SK-N-SH (cell line): ENCODE results near the gene LPO.

Experiments used
- CTCF ChIP-seq: fragments of 200-600 bp; sonication (generic); IDR thresholded peaks from 2 replicates; pipeline ENCODE4 v1.6.1; 2017; ENCODE audit warnings: antibody characterized with exemption, mild to moderate bottlenecking, moderate library complexity
- EZH2phosphoT487 ChIP-seq: fragments of 200-600 bp; sonication (generic); IDR thresholded peaks from 2 replicates; pipeline ENCODE4 v1.6.1; 2017; ENCODE audit warnings: low read depth, mixed run types, mild to moderate bottlenecking, antibody characterized with exemption, moderate library complexity, borderline replicate concordance
- JUND ChIP-seq: IDR thresholded peaks from 2 replicates; pipeline ENCODE4 v1.4.0; 2012
- MAX ChIP-seq: IDR thresholded peaks from 2 replicates; pipeline ENCODE4 v1.4.0; 2012; ENCODE audit warnings: low read depth
- POLR2AphosphoS5 ChIP-seq: IDR thresholded peaks from 2 replicates; pipeline ENCODE4 v1.6.1; 2012; ENCODE audit warnings: low read depth, low read length
- RAD21 ChIP-seq: IDR thresholded peaks from 2 replicates; pipeline ENCODE4 v1.6.1; 2012; ENCODE audit warnings: mild to moderate bottlenecking, low read length
- REST ChIP-seq: IDR thresholded peaks from 2 replicates; pipeline ENCODE4 v1.6.1; 2012; ENCODE audit warnings: mild to moderate bottlenecking, low read depth, low read length, moderate library complexity
- RFX5 ChIP-seq: IDR thresholded peaks from 2 replicates; pipeline ENCODE4 v1.6.1; 2012; ENCODE audit warnings: mild to moderate bottlenecking, improper control_type of control experiment, low read length
- SIN3A ChIP-seq: IDR thresholded peaks from 2 replicates; pipeline ENCODE4 v1.6.1; 2012; ENCODE audit warnings: low read depth, mild to moderate bottlenecking, low read length, moderate library complexity, borderline replicate concordance
- SMC3 ChIP-seq: IDR thresholded peaks from 2 replicates; pipeline ENCODE4 v1.6.1; 2012; ENCODE audit warnings: low read depth, low read length, improper control_type of control experiment
- TAF1 ChIP-seq: IDR thresholded peaks from 2 replicates; pipeline ENCODE4 v1.6.1; 2012; ENCODE audit warnings: low read depth, mild to moderate bottlenecking, low read length, moderate library complexity, borderline replicate concordance
- TCF12 ChIP-seq: IDR thresholded peaks from 2 replicates; pipeline ENCODE4 v1.4.0; 2012

- TF ChIP-seq TCF12: no peak
- no peak for TF ChIP-seq CTCF
- no peak for TF ChIP-seq REST
- TF ChIP-seq POLR2AphosphoS5: no peak
- no peak for TF ChIP-seq EZH2phosphoT487
- TF ChIP-seq MAX: no peak
- no peak for TF ChIP-seq TAF1
- no peak for TF ChIP-seq JUND
- TF ChIP-seq RFX5: no peak
- no peak for TF ChIP-seq RAD21
- no peak for TF ChIP-seq SIN3A
- TF ChIP-seq SMC3: no peak
Observed at GRCh38 chr17:58304750-58305486, 66.5 kb downstream of the LPO start.
